GM21360 (cell line): ENCODE results near the gene TSTD2.

Experiments used
- ATAC-seq: cut with Tn5 transposase; IDR thresholded peaks from one replicate; pipeline ENCODE4 v1.9.1; 2021; ENCODE audit warnings: mild to moderate bottlenecking, moderate library complexity; ENCODE audit not compliant: unreplicated experiment

TSTD2 gene

GRCh38 chr9:97632985-97633858, at the start of gene TSTD2, which contains the start of gene NCBP1:
TSS of gene TSTD2 (minus strand) at chr9:97633368. CDS start at chr9:97627562, 5,806 bp downstream.
TSS of gene NCBP1 (plus strand) at chr9:97633821. CDS start at chr9:97633882, 61 bp downstream.
- peak; percentile 84 for ATAC-seq

DNA sequence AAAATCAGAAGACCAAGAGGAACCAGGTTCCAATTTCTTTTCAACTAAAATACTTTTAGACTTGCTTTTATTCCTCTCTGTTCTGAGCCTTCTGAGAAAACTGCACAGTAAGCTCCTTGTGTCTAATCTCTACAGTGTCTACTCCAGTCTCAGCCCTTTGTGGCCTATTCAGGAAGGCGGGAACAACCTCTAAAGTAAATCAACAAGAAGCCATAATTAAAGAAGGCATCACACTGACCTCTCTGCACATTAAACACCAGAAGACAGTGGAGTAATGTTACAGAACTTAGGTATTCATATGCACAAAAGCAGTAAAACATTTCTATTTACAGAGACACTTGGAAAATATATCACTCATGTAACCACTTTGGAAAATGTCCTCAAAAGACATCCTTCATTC, 49.1 kb upstream of the TSTD2 start:
- no peak for ATAC-seq

DNA sequence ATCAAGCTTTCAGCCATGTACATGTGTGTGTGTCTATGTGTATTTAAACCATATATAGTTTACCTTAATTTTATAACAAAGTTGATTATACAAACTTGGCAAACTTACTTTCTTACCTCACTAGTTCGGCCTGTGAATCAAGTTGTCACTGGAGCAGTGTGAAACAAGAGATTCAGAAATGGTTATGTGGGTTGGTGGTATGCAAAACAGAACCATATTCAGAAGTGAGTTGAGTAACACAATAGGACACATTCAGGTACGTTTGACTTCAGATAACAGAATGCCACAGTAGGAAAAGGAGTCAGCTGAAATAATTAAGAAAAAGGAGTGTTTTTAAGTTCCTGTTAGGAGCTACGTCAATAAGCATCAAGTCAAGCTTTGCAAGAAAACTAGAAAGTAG, 42.5 kb upstream of the TSTD2 start:
- no peak for ATAC-seq

GRCh38 chr9:97673922-97674321, 40.8 kb upstream of the TSTD2 start:
- ATAC-seq, result no peak

- ATAC-seq, result no peak
Observed at GRCh38 chr9:97672403-97672802, 39.2 kb upstream of the TSTD2 start.

DNA sequence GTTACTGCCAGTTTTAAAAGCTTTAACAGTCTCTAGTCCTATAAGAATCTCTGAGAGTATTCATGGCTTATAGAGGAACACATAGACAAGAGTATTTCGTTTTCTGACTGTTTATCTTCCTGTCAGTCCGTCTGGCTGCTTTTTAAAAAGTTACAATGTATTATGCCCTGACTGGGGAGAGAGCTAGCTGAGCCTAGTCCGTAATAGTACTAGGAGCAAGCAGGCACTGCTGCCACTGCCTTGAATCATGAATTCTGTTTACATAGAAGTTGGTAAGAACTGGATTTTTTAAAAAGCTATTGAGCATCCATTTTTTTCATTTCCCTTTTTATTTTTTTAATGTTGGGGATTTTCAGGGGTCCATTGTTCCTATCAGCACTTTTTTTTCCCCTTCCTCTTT, 37.4 kb upstream of the TSTD2 start:
- no peak for ATAC-seq

GRCh38 chr9:97668485-97668884, 35.3 kb upstream of the TSTD2 start:
- no peak for ATAC-seq

DNA sequence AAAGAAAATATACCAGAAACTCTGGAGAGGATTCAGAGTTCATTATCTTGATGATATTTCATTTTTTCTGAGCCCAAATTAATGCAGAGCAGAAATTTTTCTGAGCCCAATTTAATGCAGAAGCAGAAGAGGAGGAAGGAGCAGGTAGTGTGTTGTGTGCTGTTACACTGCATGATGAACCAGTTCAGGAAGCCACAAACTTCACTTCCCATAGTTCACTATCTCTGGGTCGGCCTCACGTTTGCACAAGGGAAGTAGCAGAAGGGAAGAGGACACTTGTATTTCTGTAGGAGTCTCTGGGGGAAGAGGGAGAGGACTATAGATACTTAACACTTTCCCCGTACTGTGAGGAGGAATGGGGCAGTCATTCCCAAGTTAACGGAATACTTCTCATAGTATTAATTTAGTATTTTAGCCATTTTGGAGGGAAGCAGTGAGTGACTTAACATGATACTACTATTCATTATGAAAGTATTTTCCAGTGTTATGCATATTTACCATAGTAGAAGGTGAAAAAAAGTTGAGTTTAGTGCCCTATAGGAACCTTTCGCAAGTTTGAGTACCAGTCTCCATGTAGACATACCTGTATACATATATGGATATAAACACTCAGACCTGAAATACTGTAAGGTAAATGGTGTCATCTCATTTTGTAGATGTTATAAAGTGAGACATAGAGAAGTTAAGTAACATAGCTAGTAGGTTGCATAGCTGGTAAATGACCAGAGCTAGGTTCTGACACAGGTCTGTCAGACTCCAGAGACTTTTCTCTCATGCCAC, 33.9 kb upstream of the TSTD2 start:
- no peak for ATAC-seq

DNA sequence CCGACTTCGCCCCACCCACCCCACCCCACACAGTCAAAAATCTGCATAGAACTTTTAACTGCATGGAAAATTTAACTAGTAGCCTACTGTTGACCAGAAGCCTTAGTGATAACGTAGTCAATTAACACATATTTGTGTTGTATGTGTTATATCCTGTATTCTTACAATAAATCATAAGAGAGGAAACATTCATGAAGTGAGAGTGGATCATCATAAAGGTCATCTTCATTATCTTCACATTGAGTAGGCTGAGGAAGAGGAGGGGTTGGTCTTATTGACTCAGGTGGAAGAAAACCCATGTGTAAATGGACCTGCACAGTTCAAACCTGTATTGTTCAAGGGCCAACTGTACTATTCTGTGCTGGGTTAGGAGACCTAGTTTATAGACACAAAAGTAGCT, 32.6 kb upstream of the TSTD2 start:
- no peak for ATAC-seq

GRCh38 chr9:97660847-97661246, 27.7 kb upstream of the TSTD2 start:
- ATAC-seq, result no peak

DNA sequence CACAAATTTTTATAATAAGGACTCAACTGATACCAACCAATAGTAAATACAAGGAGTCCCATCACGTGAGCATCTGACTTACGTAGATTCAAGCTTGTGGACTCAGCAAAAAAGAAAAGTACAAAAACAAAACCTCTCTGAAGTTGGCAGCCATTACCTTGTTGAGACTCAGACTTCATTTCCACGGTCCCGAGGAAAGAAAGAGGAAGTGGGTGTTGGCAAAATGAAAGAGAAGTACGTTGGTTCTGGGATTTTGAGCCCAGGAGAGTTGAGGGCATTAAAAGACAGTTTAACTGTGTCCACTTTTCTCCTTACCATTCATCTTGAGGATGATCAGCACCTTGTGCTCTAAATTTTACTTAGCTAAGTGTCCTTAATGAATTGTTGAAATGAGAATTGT, 27.2 kb upstream of the TSTD2 start:
- ATAC-seq, result no peak

- no peak for ATAC-seq
Observed at GRCh38 chr9:97659771-97660170, 26.6 kb upstream of the TSTD2 start.

- ATAC-seq, result no peak
Observed at GRCh38 chr9:97658707-97659106, 25.5 kb upstream of the TSTD2 start.

DNA sequence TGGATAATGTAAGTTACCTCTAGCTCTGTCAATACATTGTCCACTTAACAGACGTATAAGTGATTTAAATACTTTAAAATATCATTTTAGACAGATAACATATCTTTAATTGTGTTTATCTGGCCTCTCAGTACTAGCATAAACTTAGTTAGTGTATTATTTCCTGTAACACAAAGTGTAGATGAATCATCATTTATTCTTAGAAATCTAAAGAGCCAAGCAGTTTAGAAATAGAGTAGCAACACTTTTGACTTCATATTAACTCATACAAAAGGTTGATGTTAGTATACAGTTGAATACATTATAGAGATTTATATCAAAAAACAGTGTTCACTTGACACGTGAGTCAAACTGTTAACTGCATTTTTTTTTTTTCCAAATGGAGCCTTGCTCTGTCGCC, 18.5 kb upstream of the TSTD2 start:
- ATAC-seq, result no peak

GRCh38 chr9:97647996-97648395, 14.8 kb upstream of the TSTD2 start:
- no peak for ATAC-seq

DNA sequence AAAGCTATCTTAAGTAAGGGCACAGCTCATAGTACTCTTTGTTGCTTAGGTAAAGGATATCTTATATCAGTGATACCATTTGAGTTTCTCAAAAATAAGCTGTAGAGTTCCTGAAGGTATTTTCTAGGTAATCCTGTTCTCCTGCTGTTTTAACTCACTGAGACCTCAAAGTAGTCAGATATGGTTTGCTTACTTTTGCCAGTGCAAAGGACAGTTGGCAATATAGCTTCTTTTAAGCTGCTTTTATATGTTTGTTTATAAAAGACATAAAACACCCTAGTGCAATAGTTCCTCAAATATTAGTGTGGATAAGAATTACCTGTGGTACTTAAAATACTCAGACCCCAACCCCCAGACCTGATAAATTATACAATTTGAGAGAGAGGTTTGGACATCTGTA, 12.6 kb upstream of the TSTD2 start:
- no peak for ATAC-seq

- ATAC-seq, result no peak
Observed at GRCh38 chr9:97640325-97640724, 7.2 kb upstream of the TSTD2 start.

GRCh38 chr9:97638666-97639065, 5.5 kb upstream of the TSTD2 start:
- no peak for ATAC-seq

- no peak for ATAC-seq
Observed at GRCh38 chr9:97636903-97637302, 3.7 kb upstream of the TSTD2 start.

DNA sequence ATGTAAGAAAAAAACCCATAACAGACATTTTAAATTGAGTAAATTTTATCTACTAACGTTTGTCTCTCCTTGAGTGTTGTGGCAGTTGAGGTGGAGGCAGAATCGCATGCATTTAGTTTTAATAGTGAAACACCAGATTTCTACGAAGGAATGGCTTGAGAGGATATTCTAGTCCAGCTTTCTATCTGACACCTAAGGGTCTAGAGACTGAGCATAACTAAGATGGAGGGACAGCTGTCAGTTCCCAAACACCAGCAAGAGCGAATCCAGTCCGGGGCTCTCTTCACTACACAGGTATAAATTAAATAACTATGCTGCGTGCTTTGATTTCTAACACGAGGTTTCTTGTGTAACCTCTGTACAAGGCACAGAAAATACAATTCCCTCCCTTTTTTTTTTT, 1.9 kb upstream of the TSTD2 start:
- ATAC-seq, result no peak

GRCh38 chr9:97633859-97634490, 807 bp upstream of the TSTD2 start:
- no peak for ATAC-seq
